NOMO-1 treated with dmso at 0.1 percent for 144 hours (cell line): Measurements from ENCODE around the gene TIE1.
A peak's percentile ranks its signal among the peaks of the same experiment; 100 is the strongest.

Source experiments
- DNase-seq: peaks from one replicate; lab custom pipeline; 2025; ENCODE audit not compliant: unreplicated experiment; lab: John Stamatoyannopoulos, UW

TIE1 gene

DNA sequence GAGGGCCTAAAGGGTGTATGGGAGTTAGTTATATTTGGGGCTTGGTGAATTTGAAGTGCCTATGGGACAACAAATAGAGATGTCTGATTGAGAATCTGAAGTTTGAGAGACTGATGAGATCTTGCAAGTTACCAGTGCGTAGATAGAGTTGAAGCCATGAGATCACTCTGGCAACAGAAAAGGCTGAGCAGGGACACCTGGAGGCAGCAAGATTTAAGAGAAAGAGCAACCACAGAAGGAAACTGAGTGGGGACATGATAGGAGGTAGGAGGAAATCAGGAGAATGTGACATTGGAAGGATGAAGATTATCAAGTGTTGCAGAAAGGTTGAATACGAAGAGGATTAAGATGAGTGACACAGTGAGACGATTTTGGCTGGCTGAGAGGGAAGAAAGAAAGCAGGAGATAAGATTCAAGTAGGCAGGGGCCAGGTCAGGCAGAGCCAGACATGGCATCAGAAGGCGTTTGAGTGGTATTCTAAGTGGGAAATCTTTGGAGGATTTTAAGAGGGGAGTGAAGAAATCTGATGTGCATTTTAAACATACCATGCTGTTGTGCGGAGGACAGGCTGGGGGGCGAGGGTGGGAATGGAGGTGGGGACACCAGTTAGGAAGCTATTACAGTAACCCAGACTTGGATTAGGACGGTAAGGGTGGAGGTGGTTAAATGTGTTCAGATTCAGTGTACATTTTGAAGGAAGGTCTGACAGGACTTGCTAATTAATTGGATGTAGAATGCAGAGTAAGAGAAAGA is 33.8 kb downstream of the TIE1 start:
- DNase-seq = no peak

DNA sequence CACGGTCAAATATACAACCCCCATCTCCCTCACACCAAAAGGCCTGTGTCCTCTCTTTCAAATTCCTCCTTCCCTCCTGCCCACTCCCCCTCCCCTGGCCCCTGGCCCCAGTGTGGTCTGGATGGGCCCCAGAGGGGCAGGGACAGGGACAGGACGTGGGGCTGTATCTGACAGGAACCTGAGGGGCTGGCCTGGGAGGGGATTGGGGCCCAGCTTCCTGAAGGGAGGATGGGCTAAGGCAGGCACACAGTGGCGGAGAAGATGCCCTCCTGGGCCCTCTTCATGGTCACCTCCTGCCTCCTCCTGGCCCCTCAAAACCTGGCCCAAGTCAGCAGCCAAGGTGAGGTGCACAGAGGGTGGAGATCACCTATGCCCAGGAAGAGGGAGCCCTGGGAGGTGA is 36.8 kb downstream of the TIE1 start, which contains the start of gene MPL:
MPL (plus strand) TSS at position 231 of the 400 bp plus-strand sequence; CDS start at position 262, 31 bp downstream.
- no peak for DNase-seq

DNA sequence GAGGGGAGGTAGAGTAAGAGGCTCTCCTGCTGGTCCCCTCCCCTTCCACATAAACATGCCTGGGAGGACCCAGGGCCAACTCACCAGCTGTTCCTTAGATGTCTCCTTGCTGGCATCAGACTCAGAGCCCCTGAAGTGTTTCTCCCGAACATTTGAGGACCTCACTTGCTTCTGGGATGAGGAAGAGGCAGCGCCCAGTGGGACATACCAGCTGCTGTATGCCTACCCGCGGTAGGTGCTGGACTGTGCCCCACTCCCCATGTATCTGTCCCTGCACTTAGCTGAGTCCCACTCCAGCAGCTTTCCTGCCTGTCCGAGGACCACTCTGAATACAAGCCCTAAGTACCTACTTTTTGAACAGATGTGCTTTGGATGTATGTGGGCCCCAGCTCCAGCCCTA is 37.2 kb downstream of the TIE1 start:
- no peak for DNase-seq

DNA sequence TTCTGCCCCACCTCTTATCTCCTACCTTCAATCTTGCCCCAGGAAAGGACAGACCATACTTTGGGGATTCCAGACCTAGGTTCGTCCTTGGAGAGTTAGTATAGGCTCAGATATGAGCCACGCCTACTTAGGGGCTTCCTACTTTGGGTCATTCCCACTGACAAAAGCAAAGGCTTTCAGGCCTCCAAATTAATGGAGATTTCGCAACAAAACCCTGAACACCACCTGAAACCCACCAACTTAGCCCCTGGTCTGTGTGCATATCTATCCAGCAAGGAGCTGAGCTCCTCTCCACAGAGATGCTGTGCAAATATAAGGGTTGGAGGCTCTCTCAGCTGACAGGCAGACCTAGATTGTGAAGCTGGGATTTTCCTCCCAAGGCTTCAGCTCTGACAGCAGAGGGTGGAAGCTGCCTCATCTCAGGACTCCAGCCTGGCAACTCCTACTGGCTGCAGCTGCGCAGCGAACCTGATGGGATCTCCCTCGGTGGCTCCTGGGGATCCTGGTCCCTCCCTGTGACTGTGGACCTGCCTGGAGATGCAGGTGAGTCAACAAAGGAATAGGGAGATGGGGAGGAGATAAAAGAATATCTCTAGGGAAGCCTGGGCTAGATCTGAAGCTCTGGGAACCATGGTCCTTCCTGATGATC is 38.9 kb downstream of the TIE1 start:
- DNase-seq = no peak

DNA sequence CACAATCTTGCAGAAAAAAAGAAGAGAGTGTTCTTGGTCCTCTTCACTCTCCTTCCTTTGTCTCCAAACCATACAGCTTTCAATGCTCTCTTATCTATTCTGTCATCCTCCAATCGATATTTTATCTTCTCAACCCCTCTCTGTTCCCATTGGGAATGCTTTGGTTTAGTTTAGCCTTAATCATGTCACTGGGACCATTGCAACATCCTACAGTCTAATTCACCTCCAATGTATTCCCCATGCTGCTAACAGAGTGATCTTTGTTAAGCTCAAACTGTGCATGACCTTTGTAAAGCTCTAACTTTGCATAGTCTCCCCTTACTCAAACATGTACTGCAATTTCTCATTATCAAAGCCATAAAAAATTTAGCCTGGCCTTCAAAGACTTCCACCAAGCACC is 39.8 kb downstream of the TIE1 start:
- no peak for DNase-seq

DNA sequence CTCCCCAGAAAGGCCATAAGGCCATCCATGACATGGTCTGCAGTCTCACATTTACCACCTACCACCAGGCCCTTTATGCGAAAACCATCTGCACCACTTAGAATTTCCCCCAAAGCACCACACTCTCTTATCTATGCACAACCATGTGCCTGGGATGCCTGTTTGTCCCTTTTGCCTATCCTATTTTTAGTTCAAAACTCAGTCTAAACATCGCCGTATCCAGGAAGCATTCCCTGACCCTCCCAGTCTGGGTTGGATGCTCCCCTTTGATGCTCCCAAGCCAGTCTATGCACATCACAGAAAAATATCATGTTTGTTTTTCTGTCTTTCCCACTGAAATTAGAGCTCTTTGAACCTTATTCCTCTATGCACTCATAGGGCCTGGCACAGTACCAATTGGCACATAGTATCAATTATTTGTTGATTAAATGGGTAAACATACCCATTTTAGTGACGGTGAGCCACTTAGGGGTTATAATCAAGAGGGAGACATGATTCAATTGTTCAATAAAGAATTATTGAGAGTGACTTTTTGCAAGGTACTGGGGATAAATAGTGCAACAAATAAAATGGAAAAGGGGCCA is 43.6 kb downstream of the TIE1 start:
- DNase-seq = no peak

DNA sequence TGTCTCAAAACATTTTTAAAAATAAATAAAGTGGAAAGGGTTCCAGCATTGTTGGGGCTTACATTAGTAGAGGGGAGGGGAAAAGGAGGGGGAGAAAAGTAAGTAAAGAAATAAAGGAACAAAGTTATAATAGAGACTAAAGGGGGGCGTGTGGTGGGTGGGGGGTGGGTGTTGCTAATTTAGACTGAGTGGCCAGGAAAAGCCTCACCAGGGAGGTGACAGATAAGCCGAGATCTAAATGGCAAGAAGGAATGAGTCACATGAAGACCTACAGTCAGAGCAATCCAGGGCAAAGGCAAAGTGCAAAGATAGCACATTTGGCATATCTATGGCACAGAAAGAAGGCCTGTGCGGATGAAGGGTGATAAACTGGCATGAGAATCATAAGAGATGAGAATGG is 44.3 kb downstream of the TIE1 start:
- DNase-seq = no peak

DNA sequence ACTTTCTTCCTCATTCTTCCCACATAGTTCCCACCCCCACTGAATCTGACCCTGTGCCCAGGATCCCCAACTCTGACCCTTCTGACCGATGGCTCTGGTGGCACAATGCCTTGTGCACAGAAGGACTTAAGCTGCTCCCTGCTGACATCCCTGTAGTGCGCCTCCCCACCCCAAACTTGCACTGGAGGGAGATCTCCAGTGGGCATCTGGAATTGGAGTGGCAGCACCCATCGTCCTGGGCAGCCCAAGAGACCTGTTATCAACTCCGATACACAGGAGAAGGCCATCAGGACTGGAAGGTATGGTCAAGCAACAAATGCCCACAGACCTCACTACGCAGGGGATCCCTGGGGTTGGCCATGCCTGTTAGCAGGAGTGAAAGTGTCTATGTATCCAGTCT is 45.9 kb downstream of the TIE1 start:
- DNase-seq = no peak

DNA sequence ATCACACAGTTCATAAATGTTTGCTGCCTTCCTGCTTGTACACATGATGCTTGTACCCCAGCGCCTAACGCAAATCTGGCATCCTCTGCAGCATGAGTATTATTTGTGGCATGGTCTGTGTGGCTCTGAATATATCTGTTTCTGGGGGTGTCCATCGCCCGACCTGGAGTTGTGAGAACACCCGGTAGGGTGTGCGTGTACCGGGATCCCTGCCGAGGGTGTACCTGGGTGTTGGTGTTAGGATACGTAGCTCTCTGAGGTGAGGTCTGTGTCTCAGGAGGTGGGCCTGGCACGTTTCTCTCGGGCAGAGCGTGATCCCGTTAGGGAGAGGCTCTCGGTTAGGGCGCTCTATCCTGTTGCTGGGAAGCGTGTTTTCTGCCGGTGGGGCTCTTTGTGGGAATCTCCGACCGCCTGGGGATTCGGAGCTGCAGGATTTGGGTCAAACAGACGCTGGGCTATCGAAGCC is 47.6 kb downstream of the TIE1 start:
- no peak for DNase-seq

DNA sequence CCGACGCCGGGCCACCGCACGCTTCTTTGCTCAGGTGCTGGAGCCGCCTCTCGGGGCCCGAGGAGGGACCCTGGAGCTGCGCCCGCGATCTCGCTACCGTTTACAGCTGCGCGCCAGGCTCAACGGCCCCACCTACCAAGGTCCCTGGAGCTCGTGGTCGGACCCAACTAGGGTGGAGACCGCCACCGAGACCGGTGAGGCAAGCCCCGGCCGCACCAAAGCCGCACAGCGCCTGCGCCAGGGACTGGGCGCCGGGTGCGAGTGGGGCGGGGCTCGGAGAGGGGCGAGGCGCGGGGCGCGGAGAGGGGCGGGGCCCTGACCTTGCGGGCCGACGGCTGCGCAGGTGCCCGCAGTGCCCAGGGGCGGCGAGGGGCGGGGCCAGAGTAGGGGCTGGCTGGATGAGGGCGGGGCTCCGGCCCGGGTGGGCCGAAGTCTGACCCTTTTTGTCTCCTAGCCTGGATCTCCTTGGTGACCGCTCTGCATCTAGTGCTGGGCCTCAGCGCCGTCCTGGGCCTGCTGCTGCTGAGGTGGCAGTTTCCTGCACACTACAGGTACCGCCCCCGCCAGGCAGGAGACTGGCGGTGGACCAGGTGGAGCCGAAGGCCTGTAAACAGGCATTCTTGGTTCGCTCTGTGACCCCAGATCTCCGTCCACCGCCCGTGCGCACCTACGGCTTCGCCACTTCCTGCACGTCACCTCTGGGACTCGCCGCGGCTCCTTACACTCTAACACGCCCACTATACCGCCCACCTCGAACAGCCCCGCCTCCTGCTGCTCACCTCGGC is 48.2 kb downstream of the TIE1 start:
- peak; percentile 37 for DNase-seq

DNA sequence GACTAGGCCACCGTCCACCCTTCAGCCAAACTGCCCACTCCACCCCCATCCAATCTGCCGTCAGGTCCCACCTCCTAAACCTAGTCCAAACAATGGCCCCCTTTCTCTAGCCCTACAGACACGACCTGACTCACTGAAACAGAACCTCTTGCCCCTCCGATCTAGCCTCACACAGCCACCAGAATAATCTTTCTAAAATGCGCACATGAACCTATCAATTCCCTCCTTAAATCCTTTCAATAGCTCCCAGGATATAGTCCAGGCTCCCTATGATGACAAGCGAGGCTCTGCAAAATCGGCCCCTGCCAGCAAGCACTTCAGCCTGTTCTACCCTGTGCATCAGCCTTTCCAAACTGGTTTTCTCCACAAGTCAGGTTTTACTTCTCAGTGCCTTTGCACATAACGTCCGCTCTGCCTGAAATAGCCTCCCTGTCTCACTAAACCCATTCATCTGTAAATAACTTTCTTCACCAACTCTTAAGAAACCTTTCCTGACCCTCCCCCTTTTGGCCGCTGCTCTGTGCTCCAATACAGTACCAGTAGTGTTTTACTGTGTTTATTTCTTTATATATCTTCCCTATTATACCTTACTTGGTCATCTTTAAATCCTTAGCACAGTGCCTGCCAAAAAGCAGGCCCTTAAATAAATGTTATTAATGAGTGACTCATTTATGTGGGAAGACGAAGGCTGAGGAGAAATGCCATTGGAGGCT is 49.0 kb downstream of the TIE1 start:
- no peak for DNase-seq

DNA sequence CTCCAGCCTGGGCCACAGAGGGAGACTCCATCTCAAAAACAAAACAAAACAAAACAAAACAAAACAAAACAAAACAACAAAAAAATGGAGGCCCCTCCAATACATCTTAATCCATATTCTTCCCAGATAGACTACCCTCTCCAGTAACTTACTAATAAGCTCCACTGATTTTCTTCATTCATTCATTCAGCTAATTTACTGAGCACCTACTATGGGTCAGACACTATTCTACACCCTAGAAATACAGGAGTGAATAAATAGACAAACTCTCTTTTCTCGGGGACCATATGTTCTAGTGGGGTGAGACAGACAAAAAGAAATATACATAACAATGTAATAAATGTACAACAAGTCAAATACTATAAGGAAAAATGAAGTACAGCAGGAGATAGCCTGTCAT is 50.2 kb downstream of the TIE1 start:
- no peak for DNase-seq

DNA sequence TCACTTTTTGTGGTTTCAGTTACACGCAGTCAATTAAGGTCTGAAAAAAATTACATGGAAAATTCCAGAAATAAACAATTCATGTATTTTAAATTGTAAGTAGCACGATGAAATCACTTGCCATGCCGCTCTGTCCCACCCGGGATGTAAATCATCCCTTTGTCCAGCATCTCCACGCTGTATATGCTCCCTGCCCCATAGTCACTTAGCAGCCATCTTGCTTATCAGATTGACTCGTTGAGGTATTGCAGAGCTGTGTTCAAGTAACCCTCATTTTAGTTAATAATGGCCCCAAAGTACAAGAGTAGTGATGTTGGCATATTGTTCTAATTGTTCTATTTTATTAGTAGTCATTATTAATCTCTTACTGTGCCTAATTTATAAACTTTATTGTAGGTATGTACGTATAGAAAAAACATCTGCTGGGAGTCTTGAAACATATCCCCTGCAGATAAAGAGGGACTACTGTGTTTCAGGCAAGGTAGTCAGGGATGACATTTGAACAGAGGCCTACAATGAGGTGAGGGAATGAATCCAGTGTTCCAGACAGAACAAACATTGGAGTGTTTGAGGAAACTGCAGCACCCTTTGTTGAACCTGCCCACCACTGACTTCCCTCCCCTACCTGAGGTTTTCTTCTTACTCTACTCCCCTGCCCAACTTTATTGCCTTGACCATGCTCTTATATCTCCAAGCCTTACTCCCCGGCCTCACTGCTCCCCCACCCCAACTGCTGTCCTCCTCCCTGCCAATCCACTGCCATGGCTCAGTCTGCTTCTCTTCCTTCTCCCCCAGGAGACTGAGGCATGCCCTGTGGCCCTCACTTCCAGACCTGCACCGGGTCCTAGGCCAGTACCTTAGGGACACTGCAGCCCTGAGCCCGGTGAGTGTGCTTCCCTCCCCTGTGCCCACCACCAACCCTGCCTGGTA is 50.9 kb downstream of the TIE1 start:
- DNase-seq = no peak

DNA sequence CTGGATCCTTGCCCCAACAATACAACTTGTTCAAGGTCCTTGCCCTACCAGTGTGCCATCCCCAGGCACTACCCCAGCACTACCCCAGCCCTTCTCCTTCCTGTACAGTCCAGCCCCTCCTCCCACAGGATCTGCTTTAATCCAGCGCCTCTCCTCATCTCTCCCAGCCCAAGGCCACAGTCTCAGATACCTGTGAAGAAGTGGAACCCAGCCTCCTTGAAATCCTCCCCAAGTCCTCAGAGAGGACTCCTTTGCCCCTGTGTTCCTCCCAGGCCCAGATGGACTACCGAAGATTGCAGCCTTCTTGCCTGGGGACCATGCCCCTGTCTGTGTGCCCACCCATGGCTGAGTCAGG is 51.5 kb downstream of the TIE1 start:
- no peak for DNase-seq

DNA sequence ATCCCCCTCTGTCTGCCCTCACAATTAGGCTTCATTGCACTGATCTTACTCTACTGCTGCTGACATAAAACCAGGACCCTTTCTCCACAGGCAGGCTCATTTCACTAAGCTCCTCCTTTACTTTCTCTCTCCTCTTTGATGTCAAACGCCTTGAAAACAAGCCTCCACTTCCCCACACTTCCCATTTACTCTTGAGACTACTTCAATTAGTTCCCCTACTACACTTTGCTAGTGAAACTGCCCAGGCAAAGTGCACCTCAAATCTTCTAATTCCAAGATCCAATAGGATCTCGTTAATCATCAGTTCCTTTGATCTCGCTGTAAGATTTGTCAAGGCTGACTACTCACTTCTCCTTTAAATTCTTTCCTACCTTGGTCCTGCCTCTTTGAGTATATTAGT is 52.1 kb downstream of the TIE1 start:
- DNase-seq = no peak

DNA sequence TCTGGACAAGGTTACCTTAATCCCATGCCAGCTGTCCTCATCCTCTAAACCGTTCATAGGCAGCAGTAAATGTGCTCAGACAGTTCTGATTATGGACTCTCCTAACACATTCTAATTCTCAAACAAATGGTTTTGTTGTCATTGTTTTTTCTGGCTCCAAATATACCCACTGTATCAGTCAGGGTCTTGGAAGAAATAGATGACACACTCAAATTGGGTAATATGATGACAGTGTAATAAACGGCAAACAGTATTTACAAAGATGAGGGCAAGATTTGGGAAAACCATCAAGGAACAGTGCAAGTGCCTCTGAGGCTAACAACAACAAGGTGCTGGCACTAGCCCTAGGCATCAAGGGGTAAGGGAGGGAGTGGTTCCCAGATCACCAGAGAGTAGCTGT is 53.7 kb downstream of the TIE1 start:
- DNase-seq = no peak

DNA sequence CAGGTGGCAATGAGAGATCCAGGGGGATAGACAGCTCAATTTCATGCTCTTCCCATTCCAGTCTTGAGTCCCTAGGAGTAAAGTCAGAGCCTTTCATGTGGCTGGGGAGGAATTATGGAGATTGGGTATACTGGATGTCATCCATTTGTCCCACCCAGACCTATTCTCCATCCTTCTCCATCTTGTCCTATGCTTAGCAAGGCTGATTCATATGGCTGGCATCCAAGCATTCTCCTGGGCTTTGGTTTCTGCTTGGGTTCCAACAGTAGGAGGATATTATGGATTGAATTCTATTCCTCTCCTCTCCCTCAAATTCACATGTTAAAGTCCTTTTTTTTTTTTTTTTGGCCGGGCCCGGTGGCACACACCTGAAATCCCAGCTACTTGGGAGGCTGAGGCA is 54.2 kb downstream of the TIE1 start:
- DNase-seq = no peak

DNA sequence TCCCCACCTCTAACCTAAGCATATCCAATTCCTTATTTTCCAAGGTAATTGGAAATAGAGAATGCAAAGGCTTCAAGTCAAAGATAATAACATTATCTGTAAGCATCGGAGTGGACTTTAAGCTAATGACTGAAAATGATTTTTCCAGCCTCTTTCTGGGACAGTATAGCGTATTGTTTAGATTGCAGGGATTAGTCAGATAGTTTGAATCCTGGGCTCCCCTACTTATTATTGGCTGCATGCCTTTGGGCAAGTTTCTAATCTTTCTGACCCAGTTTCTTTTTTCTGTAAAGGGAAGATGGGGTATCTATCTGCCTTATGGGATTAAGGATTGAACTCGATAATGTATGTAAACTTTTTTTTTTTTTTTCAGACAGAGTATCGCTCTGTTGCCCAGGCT is 56.5 kb downstream of the TIE1 start:
- DNase-seq = no peak

DNA sequence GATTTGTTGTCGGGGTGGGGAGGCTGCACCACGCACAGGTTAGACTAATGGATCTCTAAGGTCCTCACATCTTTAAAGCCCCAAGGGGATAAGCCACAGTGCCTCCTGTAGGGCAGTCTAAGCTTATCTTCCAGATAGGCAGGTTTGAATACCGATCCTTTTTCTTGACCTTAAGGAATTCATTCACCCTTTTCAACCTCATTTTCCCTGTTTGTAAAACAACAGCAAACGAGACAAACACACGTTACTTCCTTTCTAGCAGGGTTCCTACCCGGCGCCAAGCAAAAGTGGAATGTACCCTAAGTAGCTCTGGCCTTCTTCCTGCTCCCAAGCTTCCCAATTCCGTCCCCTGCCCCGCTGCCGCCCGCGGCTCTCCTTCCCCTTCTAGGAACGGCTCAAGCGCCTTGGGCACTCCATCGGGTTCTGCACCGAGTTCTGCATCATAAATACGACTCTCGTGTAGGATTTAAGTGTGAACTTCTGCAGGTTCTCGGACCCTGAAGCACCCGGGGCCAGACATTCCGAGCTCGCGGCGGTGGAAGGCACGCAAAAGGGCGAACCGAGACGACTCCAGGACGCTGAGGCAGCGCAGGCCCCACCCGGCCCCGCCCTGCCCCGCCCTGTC is 57.5 kb downstream of the TIE1 start:
- peak; percentile 31 for DNase-seq
